Gastrocnemius medialis (tissue), 4 donors: ENCODE measurements around the gene SGCD.

ENCODE experiments used
- CTCF ChIP-seq, 5 experiments: fragments of 450-650 bp in 3 of 5; fragments of 200-600 bp in 2 of 5; sonication (generic) in 2 of 5; IDR thresholded peaks in 4 of 5; conservative IDR thresholded peaks in 1 of 5; 1 replicate in 4 of 5; 2 replicates in 1 of 5; pipeline ENCODE4 v1.5.1; 2016 to 2019; ENCODE audit warnings: antibody characterized with exemption in 5 of 5, mild to moderate bottlenecking in 3 of 5, moderate library complexity in 3 of 5
- POLR2A ChIP-seq, 2 donors: fragments of 450-650 bp; IDR thresholded peaks; one replicate each; pipeline ENCODE4 v1.6.1; 2017; ENCODE audit warnings: antibody characterized with exemption in 2 of 2, mild to moderate bottlenecking in 2 of 2, moderate library complexity in 2 of 2

GRCh38 chr5:156695774-156696173 lies 368.8 kb downstream of the SGCD start:
- no peak for TF ChIP-seq CTCF (IDR thresholded peaks at IDR 0.05 in 4 of 5, conservative IDR thresholded peaks at IDR 0.05 in 1 of 5)
- TF ChIP-seq POLR2A (IDR thresholded peaks at IDR 0.05) = no peak
